Measurements from ENCODE around the gene MAD2L2. TPM values are rescaled to one million over a fixed set of nuclear protein-coding genes. Genes with fewer than 3 reads are reported as not detected.

Gene MAD2L2
- total and polyA plus RNA-seq, 9 of the 15 experiments (the other 6 are each of a cell fraction or from before 2014, with no cell fraction given) = 12.4 to 286 (median 143) TPM

GRCh38 chr1:11680270-11681070 lies 478 bp downstream of the MAD2L2 start (continued):
- TF ChIP-seq KAT7 (CRISPR knock-in tag; IDR thresholded peaks at IDR 0.05; ENCODE audit: borderline replicate concordance) (peak; percentile 76; the same call in 1 of the 2 replicates), ARID2 (IDR thresholded peaks at IDR 0.05) (0 out of 2 replicates have a peak, but pooled peaks have one; percentile 30), ARID4B (CRISPR knock-in tag; IDR thresholded peaks at IDR 0.05) (peak; percentile 77), EHMT2 (IDR thresholded peaks at IDR 0.05) (no peak), ZNF395 (CRISPR knock-in tag; IDR thresholded peaks at IDR 0.05) (peak; percentile 15; the same call in 1 of the 2 replicates), DIDO1 (tag; IDR thresholded peaks at IDR 0.05; ENCODE audit: low read depth) (0 out of 2 replicates have a peak, but pooled peaks have one; percentile 14), RBM14 (IDR thresholded peaks at IDR 0.05; ENCODE audit: borderline replicate concordance, insufficient read depth, low read depth, low read length) (0 out of 2 replicates have a peak, but pooled peaks have one; percentile 25), PML (IDR thresholded peaks at IDR 0.05; ENCODE audit: low read length) (no peak), YY1 (IDR thresholded peaks at IDR 0.05; ENCODE audit: borderline replicate concordance in 1 of 3, control insufficient read depth in 1 of 3, extremely low read depth in 1 of 3, insufficient read depth in 3 of 3, insufficient read length in 1 of 3, insufficient replicate concordance in 2 of 3, low read depth in 1 of 3, low read length in 2 of 3) (no peak)
- TF ChIP-seq, protein P1, sequence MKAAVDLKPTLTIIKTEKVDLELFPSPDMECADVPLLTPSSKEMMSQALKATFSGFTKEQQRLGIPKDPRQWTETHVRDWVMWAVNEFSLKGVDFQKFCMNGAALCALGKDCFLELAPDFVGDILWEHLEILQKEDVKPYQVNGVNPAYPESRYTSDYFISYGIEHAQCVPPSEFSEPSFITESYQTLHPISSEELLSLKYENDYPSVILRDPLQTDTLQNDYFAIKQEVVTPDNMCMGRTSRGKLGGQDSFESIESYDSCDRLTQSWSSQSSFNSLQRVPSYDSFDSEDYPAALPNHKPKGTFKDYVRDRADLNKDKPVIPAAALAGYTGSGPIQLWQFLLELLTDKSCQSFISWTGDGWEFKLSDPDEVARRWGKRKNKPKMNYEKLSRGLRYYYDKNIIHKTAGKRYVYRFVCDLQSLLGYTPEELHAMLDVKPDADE (conservative IDR thresholded peaks at IDR 0.05; ENCODE audit: control insufficient read depth, low read depth, low read length) = no peak
- TF ChIP-seq, protein P2, sequence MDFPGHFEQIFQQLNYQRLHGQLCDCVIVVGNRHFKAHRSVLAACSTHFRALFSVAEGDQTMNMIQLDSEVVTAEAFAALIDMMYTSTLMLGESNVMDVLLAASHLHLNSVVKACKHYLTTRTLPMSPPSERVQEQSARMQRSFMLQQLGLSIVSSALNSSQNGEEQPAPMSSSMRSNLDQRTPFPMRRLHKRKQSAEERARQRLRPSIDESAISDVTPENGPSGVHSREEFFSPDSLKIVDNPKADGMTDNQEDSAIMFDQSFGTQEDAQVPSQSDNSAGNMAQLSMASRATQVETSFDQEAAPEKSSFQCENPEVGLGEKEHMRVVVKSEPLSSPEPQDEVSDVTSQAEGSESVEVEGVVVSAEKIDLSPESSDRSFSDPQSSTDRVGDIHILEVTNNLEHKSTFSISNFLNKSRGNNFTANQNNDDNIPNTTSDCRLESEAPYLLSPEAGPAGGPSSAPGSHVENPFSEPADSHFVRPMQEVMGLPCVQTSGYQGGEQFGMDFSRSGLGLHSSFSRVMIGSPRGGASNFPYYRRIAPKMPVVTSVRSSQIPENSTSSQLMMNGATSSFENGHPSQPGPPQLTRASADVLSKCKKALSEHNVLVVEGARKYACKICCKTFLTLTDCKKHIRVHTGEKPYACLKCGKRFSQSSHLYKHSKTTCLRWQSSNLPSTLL (IDR thresholded peaks at IDR 0.05) = peak; percentile 97
- TF ChIP-seq, protein P3, sequence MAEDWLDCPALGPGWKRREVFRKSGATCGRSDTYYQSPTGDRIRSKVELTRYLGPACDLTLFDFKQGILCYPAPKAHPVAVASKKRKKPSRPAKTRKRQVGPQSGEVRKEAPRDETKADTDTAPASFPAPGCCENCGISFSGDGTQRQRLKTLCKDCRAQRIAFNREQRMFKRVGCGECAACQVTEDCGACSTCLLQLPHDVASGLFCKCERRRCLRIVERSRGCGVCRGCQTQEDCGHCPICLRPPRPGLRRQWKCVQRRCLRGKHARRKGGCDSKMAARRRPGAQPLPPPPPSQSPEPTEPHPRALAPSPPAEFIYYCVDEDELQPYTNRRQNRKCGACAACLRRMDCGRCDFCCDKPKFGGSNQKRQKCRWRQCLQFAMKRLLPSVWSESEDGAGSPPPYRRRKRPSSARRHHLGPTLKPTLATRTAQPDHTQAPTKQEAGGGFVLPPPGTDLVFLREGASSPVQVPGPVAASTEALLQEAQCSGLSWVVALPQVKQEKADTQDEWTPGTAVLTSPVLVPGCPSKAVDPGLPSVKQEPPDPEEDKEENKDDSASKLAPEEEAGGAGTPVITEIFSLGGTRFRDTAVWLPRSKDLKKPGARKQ (CRISPR knock-in tag; IDR thresholded peaks at IDR 0.05) = no peak
